Natural killer cell (primary cell): ENCODE data around the gene DBNDD1. TPM values are rescaled to one million over a fixed set of nuclear protein-coding genes. Genes with fewer than 3 reads are reported as not detected.

Experiments used
- ATAC-seq, 3 donors: fragments of 150-1000 bp in 2 of 3; fragments of 200-7000 bp in 1 of 3; cut with Tn5 transposase; 1 replicate in 1 of 3; 2 replicates in 2 of 3; pipeline ENCODE4 v1.10.0; 2021; ENCODE audit warnings: mild to moderate bottlenecking in 2 of 3, moderate library complexity in 2 of 3
- DNase-seq, 2 donors: peaks; one replicate each; pipeline versions ENCODE4 v3.0.0 to v3.0.0-alpha.2; 2013 to 2021; ENCODE audit warnings: mixed read lengths in 1 of 2
- H3K27ac ChIP-seq: one replicate; pipeline ENCODE4 v1.5.1; 2013; ENCODE audit warnings: mild to moderate bottlenecking, low read length
- H3K27me3 ChIP-seq: one replicate; pipeline ENCODE4 v1.6.1; 2013; ENCODE audit warnings: low read length; ENCODE audit not compliant: control insufficient read depth, insufficient read depth
- H3K36me3 ChIP-seq: one replicate; pipeline ENCODE4 v1.6.1; 2013; ENCODE audit warnings: low read length; ENCODE audit not compliant: control insufficient read depth, insufficient read depth
- H3K4me1 ChIP-seq: one replicate; pipeline ENCODE4 v1.6.1; 2013; ENCODE audit warnings: low read length; ENCODE audit not compliant: control insufficient read depth, insufficient read depth
- H3K4me3 ChIP-seq: one replicate; pipeline ENCODE4 v1.5.1; 2013; ENCODE audit warnings: low read length
- H3K9me3 ChIP-seq: one replicate; pipeline ENCODE4 v1.6.1; 2013; ENCODE audit warnings: low read length; ENCODE audit not compliant: control insufficient read depth, insufficient read depth
- H3K27ac Mint-ChIP-seq, 2 donors: one replicate each; pipeline ENCODE4 v1.8.0; 2022; ENCODE audit warnings: mild to moderate bottlenecking in 2 of 2, mixed read lengths in 2 of 2, moderate library complexity in 1 of 2
- H3K27me3 Mint-ChIP-seq, 2 donors: one replicate each; pipeline ENCODE4 v1.8.0; 2022; ENCODE audit warnings: low read depth in 2 of 2, mixed read lengths in 2 of 2
- H3K36me3 Mint-ChIP-seq: one replicate; pipeline ENCODE4 v1.8.0; 2022; ENCODE audit warnings: mixed read lengths
- H3K4me1 Mint-ChIP-seq, 2 donors: one replicate each; pipeline ENCODE4 v1.8.0; 2022; ENCODE audit warnings: mixed read lengths in 2 of 2
- H3K4me3 Mint-ChIP-seq: one replicate; pipeline ENCODE4 v1.8.0; 2022; ENCODE audit warnings: mild to moderate bottlenecking, moderate library complexity, mixed read lengths
- H3K9me3 Mint-ChIP-seq, 2 donors: one replicate each; pipeline ENCODE4 v1.8.0; 2022; ENCODE audit warnings: mixed read lengths in 2 of 2
- CTCF ChIP-seq: fragments of 200-600 bp; IDR thresholded peaks from one replicate; pipeline ENCODE4 v1.8.0; 2022; ENCODE audit warnings: antibody characterized with exemption
- WGBS: methylation state at CpG from one replicate; pipeline ENCODE4 v1.1.7; 2013; ENCODE audit warnings: missing lambda C conversion rate; ENCODE audit not compliant: insufficient coverage; 5-methylcytosine and 5-hydroxymethylcytosine counted together
- intact Hi-C: fragments of 100-400 bp; cut with micrococcal nuclease; formaldehyde crosslinking; loops from one replicate; pipeline ENCODE4 v1.14.2; 2022
- total RNA-seq, 4 donors: library from RNA; stranded (reverse); fragments of 120-200 nt in 1 of 4; gene quantifications; one replicate each; pipeline versions ENCODE4 v1.2.3 to v1.2.4, GENCODE V29; 2013 to 2022

The DBNDD1 gene
- total RNA-seq, 3 donors from 2014 or later (not counting 1 experiment from before 2014, with no cell fraction given) = 0.20 TPM; not detected in 2

- intact Hi-C loops = no loop called here
- peaks cover 10% of the 10 kb centered on the region for H3K36me3 ChIP-seq
- peaks cover 14 to 22% of the 10 kb centered on the region in 2 donors for H3K4me1 Mint-ChIP-seq
- H3K9me3 ChIP-seq = no peaks in the 10 kb centered on the region
- H3K27me3 Mint-ChIP-seq = no peaks in the 10 kb centered on the region
- ATAC-seq (no peak), DNase-seq (no peak)
- peaks cover 27% of the 10 kb centered on the region for H3K4me1 ChIP-seq
- H3K9me3 Mint-ChIP-seq = no peaks in the 10 kb centered on the region
- WGBS = 96% methylated on average over 2 of the region's 2 CpGs
- H3K4me3 ChIP-seq = no peak overlapping the region
- H3K27ac Mint-ChIP-seq = no peak overlapping the region
- TF ChIP-seq CTCF = no peak
- no peaks in the 10 kb centered on the region for H3K36me3 Mint-ChIP-seq
- H3K4me3 Mint-ChIP-seq = no peak overlapping the region
- H3K27ac ChIP-seq = no peak overlapping the region
- no peaks in the 10 kb centered on the region for H3K27me3 ChIP-seq
Observed at GRCh38 chr16:89974870-89975269, 44.4 kb downstream of the DBNDD1 start.

- DNase-seq (no peak), ATAC-seq (no peak)
- H3K4me1 ChIP-seq = peaks cover 27% of the 10 kb centered on the region
- peaks cover 10 to 22% of the 10 kb centered on the region in 2 donors for H3K4me1 Mint-ChIP-seq
- H3K36me3 ChIP-seq = peaks cover 4% of the 10 kb centered on the region
- 90% methylated on average over 12 of the region's 13 CpGs for WGBS
- no peaks in the 10 kb centered on the region for H3K36me3 Mint-ChIP-seq
- peak overlapping the region; percentile 98 for H3K4me3 Mint-ChIP-seq
- no peaks in the 10 kb centered on the region for H3K9me3 ChIP-seq
- no peak overlapping the region for H3K4me3 ChIP-seq
- H3K27ac ChIP-seq = no peak overlapping the region
- H3K9me3 Mint-ChIP-seq = no peaks in the 10 kb centered on the region
- peak overlapping the region in 1 of 2 donors; percentile 95 for H3K27ac Mint-ChIP-seq
- no peaks in the 10 kb centered on the region for H3K27me3 Mint-ChIP-seq
- intact Hi-C loops = no loop called here
- no peak for TF ChIP-seq CTCF
- H3K27me3 ChIP-seq = no peaks in the 10 kb centered on the region
Observed at GRCh38 chr16:89973654-89974335, 45.5 kb downstream of the DBNDD1 start.

GRCh38 chr16:89973235-89973634 is 46.0 kb downstream of the DBNDD1 start:
- Histone ChIP-seq H3K4me3 (peak overlapping the region; percentile 95), H3K36me3 (peaks cover 2% of the 10 kb centered on the region), H3K27me3 (no peaks in the 10 kb centered on the region), H3K27ac (peak overlapping the region; percentile 84), H3K4me1 (peaks cover 27% of the 10 kb centered on the region), H3K9me3 (no peaks in the 10 kb centered on the region)
- no peak for TF ChIP-seq CTCF
- H3K9me3 Mint-ChIP-seq = no peaks in the 10 kb centered on the region
- DNase-seq (no peak), ATAC-seq (no peak)
- peaks cover 9 to 22% of the 10 kb centered on the region in 2 donors for H3K4me1 Mint-ChIP-seq
- no peaks in the 10 kb centered on the region for H3K36me3 Mint-ChIP-seq
- H3K27ac Mint-ChIP-seq = peak overlapping the region; percentile 95 to 96
- 20% methylated on average over 10 of the region's 14 CpGs for WGBS
- H3K27me3 Mint-ChIP-seq = no peaks in the 10 kb centered on the region
- intact Hi-C loops = no loop called here
- H3K4me3 Mint-ChIP-seq = peak overlapping the region; percentile 98
